SK-N-SH (cell line): Measurements from ENCODE around the gene NDUFA12.

ENCODE experiments used
- CHD2 ChIP-seq: fragments of 150-350 bp; IDR thresholded peaks from 2 replicates; pipeline ENCODE4 v1.6.1; 2018; ENCODE audit warnings: low read length; ENCODE audit not compliant: partially characterized antibody
- EP300 ChIP-seq, 2 experiments: IDR thresholded peaks; 2 replicates each; pipeline versions ENCODE4 v1.4.0 to v1.6.1; 2012; ENCODE audit warnings: borderline replicate concordance in 1 of 2, low read depth in 1 of 2, low read length in 1 of 2
- EZH2phosphoT487 ChIP-seq: fragments of 200-600 bp; sonication (generic); IDR thresholded peaks from 2 replicates; pipeline ENCODE4 v1.6.1; 2017; ENCODE audit warnings: low read depth, mixed run types, mild to moderate bottlenecking, antibody characterized with exemption, moderate library complexity, borderline replicate concordance
- FOXM1 ChIP-seq: IDR thresholded peaks from 2 replicates; pipeline ENCODE4 v1.4.0; 2012; ENCODE audit warnings: low read depth, mild to moderate bottlenecking
- IRF3 ChIP-seq: fragments of 150-350 bp; IDR thresholded peaks from 2 replicates; pipeline ENCODE4 v1.6.1; 2016; ENCODE audit warnings: mild to moderate bottlenecking, low read depth, low read length
- JUND ChIP-seq: IDR thresholded peaks from 2 replicates; pipeline ENCODE4 v1.4.0; 2012
- POLR2AphosphoS5 ChIP-seq: IDR thresholded peaks from 2 replicates; pipeline ENCODE4 v1.6.1; 2012; ENCODE audit warnings: low read depth, low read length
- RAD21 ChIP-seq: IDR thresholded peaks from 2 replicates; pipeline ENCODE4 v1.6.1; 2012; ENCODE audit warnings: mild to moderate bottlenecking, low read length
- USF2 ChIP-seq: fragments of 150-350 bp; IDR thresholded peaks from 2 replicates; pipeline ENCODE4 v1.6.1; 2017; ENCODE audit warnings: antibody characterized with exemption, low read length, low read depth, borderline replicate concordance
- TF ChIP-seq, protein P1 (sequence below): fragments of 200-600 bp; sonication (generic); IDR thresholded peaks from 2 replicates; pipeline ENCODE4 v1.6.1; 2017; ENCODE audit warnings: antibody characterized with exemption, mild to moderate bottlenecking, moderate library complexity

GRCh38 chr12:95022477-95022876 lies 19.0 kb upstream of the NDUFA12 start:
- no peak for TF ChIP-seq JUND
- no peak for TF ChIP-seq FOXM1
- TF ChIP-seq, protein P1, sequence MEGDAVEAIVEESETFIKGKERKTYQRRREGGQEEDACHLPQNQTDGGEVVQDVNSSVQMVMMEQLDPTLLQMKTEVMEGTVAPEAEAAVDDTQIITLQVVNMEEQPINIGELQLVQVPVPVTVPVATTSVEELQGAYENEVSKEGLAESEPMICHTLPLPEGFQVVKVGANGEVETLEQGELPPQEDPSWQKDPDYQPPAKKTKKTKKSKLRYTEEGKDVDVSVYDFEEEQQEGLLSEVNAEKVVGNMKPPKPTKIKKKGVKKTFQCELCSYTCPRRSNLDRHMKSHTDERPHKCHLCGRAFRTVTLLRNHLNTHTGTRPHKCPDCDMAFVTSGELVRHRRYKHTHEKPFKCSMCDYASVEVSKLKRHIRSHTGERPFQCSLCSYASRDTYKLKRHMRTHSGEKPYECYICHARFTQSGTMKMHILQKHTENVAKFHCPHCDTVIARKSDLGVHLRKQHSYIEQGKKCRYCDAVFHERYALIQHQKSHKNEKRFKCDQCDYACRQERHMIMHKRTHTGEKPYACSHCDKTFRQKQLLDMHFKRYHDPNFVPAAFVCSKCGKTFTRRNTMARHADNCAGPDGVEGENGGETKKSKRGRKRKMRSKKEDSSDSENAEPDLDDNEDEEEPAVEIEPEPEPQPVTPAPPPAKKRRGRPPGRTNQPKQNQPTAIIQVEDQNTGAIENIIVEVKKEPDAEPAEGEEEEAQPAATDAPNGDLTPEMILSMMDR, result no peak
- no peak for TF ChIP-seq USF2
- no peak for TF ChIP-seq POLR2AphosphoS5
- TF ChIP-seq IRF3, result no peak
- no peak for TF ChIP-seq CHD2
- no peak for TF ChIP-seq EP300 (IDR thresholded peaks at IDR 0.05; ENCODE audit: borderline replicate concordance in 1 of 2, low read depth in 1 of 2, low read length in 1 of 2)
- TF ChIP-seq RAD21, result no peak
- TF ChIP-seq EZH2phosphoT487, result no peak
